ENCODE data around the gene DNPEP. TPM values are rescaled to one million over a fixed set of nuclear protein-coding genes. Genes with fewer than 3 reads are reported as not detected.

Gene DNPEP
- total and polyA plus RNA-seq, 2 donors (not counting 3 experiments of a cell fraction or from before 2014, with no cell fraction given), result 40.4 to 77.5 TPM

DNA sequence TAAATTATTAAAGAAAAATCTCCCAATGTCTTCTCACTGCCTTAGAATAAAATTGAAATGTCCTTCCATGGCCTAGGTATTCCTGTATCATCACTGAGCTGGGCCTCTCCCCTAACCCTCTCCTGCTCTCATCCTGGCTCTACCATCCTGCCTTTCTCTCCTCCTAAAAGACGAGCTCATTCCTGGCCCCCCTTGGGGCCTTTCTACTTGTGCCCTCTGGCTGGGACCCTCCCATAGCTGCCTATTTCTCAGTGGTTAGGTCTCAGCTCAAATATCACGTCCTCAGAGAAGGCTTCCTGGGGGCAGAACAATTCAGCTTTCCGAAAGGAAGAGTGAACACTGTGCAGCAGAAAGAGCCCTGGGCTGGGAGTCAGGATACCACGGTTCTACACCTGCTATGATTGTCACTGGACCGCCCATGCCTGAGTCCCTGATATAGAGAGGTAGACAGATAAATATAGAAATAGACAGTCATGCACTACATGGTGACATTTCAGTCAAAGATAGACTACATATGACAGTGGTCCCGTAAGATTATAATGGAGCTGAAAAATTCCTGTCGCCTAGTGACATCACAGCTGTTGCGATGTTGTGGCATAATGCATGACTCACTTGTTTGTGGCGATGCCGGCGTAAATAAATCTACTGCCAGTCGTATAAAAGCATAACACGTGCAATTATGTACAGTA, 9.4 kb downstream of the DNPEP start:
- no peak for TF ChIP-seq MAX (IDR thresholded peaks at IDR 0.05; ENCODE audit: insufficient read depth, insufficient read length)
- no peak for TF ChIP-seq POLR2AphosphoS5 (IDR thresholded peaks at IDR 0.05; ENCODE audit: insufficient read depth, low read depth, low read length)
- no peak for TF ChIP-seq MYC (IDR thresholded peaks at IDR 0.05; ENCODE audit: low read depth, low read length)
- TF ChIP-seq, protein P1, sequence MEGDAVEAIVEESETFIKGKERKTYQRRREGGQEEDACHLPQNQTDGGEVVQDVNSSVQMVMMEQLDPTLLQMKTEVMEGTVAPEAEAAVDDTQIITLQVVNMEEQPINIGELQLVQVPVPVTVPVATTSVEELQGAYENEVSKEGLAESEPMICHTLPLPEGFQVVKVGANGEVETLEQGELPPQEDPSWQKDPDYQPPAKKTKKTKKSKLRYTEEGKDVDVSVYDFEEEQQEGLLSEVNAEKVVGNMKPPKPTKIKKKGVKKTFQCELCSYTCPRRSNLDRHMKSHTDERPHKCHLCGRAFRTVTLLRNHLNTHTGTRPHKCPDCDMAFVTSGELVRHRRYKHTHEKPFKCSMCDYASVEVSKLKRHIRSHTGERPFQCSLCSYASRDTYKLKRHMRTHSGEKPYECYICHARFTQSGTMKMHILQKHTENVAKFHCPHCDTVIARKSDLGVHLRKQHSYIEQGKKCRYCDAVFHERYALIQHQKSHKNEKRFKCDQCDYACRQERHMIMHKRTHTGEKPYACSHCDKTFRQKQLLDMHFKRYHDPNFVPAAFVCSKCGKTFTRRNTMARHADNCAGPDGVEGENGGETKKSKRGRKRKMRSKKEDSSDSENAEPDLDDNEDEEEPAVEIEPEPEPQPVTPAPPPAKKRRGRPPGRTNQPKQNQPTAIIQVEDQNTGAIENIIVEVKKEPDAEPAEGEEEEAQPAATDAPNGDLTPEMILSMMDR (IDR thresholded peaks at IDR 0.05; ENCODE audit: extremely low read depth in 1 of 2, insufficient read depth in 1 of 2, low read depth in 1 of 2, low read length in 2 of 2), result no peak
- TF ChIP-seq POLR2A (IDR thresholded peaks at IDR 0.05; ENCODE audit: low read depth, low read length), result no peak
- TF ChIP-seq FOS (IDR thresholded peaks at IDR 0.05; ENCODE audit: borderline replicate concordance, insufficient read depth, low read length), result no peak
- TF ChIP-seq EZH2 (IDR thresholded peaks at IDR 0.05; ENCODE audit: borderline replicate concordance, low read depth, low read length, severe bottlenecking), result no peak
- no peak for TF ChIP-seq GATA2 (IDR thresholded peaks at IDR 0.05; ENCODE audit: insufficient read depth, insufficient read length, low read depth, low read length)
- no peak for TF ChIP-seq JUN (IDR thresholded peaks at IDR 0.05; ENCODE audit: borderline replicate concordance, insufficient read depth, insufficient read length, low read depth)
- no peaks in the 10 kb centered on the region for H3K27me3 ChIP-seq (ENCODE audit: control insufficient read depth in 2 of 2, insufficient read depth in 2 of 2, low read length in 2 of 2)
- POLR2A ChIA-PET, result interaction anchor here (1.4 kb wide), 1 partner anchor 9 kb away, joined by 7 read pairs; the partner anchor contains the start of gene DNPEP
- no peak for DNase-seq (ENCODE audit: low read depth, low spot score)
- no peaks in the 10 kb centered on the region for H4K20me1 ChIP-seq (replicated peaks; ENCODE audit: control insufficient read depth, extremely low read depth, insufficient read depth, low read length)
- intact Hi-C loops (cut with micrococcal nuclease) (no loop called here), dilution Hi-C loops (cut with MboI; ENCODE audit: extremely low pct_ligation_motif_present, low sequenced_read_pairs) (no loop called here)
- no peak overlapping the region for H3K4me2 ChIP-seq (ENCODE audit: insufficient read depth, low read length)
- no peaks in the 10 kb centered on the region for H3K9me3 ChIP-seq (replicated peaks; ENCODE audit: control insufficient read depth, insufficient read depth, low read length)
- no peak overlapping the region for H3K27ac ChIP-seq (ENCODE audit: insufficient read depth, low read depth, low read length)
- FAIRE-seq, result no peak
- no TSS peak for BruUV-seq (replicated peaks)
- H3K9me1 ChIP-seq (replicated peaks; ENCODE audit: control insufficient read depth, extremely low read depth, insufficient read depth, low read length), result no peaks in the 10 kb centered on the region
- H2AFZ ChIP-seq (ENCODE audit: low read depth, low read length), result no peak overlapping the region
- H3K79me2 ChIP-seq (ENCODE audit: control insufficient read depth, insufficient read depth, low read length), result no peaks in the 10 kb centered on the region
- no peaks in the 10 kb centered on the region for H3K4me1 ChIP-seq (ENCODE audit: control insufficient read depth, extremely low read depth, insufficient read depth, low read length)
- no peak overlapping the region for H3K9ac ChIP-seq (replicated peaks; ENCODE audit: extremely low read depth, insufficient read depth, low read length)
- no peak overlapping the region for H3K4me3 ChIP-seq (replicated peaks in 1 of 3; ENCODE audit: insufficient read depth in 1 of 3, low read depth in 1 of 3, low read length in 3 of 3)
- H3K36me3 ChIP-seq (ENCODE audit: control insufficient read depth in 2 of 2, extremely low read depth in 1 of 2, insufficient read depth in 2 of 2, low read length in 2 of 2), result peaks cover 0 to 30% of the 10 kb centered on the region in 2 experiments
- CTCF ChIA-PET, result interaction anchor here (0.6 kb wide), 1 partner anchor 10 kb away, joined by 4 read pairs; the partner anchor contains the start of gene DNPEP
